SK-N-MC (cell line): ENCODE data around the gene TLR1.

Source experiments
- EZH2 ChIP-seq: fragments of 200-600 bp; sonication (generic); IDR thresholded peaks from one replicate; pipeline ENCODE4 v1.6.1; 2017; ENCODE audit warnings: antibody characterized with exemption
- POLR2AphosphoS5 ChIP-seq: IDR thresholded peaks from 2 replicates; pipeline ENCODE4 v1.6.1; 2012; ENCODE audit warnings: mild to moderate bottlenecking, low read depth, low read length, borderline replicate concordance

GRCh38 chr4:38769441-38769840, 35.1 kb downstream of the TLR1 start:
- TF ChIP-seq POLR2AphosphoS5 (no peak), EZH2 (no peak)
